ENCODE data around the gene TTLL1.

TTLL1 gene

DNA sequence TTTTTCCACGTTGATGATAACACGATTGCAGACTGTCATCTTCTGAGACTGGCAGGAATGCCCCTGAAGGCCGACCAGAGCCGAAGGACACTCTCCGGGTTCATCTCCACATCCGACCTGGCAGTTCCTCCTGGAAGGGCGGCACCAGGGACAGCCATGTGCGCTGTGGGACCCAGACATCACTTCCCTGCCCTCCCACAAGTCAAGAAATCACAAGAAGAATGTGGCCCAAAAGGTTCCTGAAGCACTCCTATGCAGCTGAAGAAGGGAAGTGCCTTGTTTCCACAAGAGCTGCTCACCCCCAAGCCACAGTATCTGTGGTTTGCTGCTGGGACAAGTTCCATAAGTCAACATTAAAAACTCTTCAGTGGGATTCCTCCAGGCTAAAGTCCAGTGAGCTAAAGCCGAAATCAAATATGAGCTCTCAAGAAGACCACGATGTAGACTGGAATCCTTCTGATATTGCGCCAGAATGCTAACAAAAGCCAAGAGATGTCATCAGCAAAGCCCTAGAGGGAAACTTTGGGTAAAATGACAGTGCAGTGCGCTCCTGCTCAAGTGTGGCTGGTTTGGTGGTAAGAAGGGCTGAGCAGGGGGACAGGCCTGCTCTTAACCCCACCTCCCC lies 95.4 kb downstream of the TTLL1 start:
- no peak overlapping the region for H3K4me3 ChIP-seq (replicated peaks; ENCODE audit: low read depth, low read length)
- TF ChIP-seq, protein P1, sequence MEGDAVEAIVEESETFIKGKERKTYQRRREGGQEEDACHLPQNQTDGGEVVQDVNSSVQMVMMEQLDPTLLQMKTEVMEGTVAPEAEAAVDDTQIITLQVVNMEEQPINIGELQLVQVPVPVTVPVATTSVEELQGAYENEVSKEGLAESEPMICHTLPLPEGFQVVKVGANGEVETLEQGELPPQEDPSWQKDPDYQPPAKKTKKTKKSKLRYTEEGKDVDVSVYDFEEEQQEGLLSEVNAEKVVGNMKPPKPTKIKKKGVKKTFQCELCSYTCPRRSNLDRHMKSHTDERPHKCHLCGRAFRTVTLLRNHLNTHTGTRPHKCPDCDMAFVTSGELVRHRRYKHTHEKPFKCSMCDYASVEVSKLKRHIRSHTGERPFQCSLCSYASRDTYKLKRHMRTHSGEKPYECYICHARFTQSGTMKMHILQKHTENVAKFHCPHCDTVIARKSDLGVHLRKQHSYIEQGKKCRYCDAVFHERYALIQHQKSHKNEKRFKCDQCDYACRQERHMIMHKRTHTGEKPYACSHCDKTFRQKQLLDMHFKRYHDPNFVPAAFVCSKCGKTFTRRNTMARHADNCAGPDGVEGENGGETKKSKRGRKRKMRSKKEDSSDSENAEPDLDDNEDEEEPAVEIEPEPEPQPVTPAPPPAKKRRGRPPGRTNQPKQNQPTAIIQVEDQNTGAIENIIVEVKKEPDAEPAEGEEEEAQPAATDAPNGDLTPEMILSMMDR (IDR thresholded peaks at IDR 0.05; ENCODE audit: insufficient read depth, low read length, poor library complexity, severe bottlenecking), result no peak
- no peaks in the 10 kb centered on the region for H3K27me3 ChIP-seq (replicated peaks; ENCODE audit: control insufficient read depth, insufficient read depth, low read length)
- H3K36me3 ChIP-seq (ENCODE audit: control insufficient read depth, insufficient read depth, low read length), result 0 out of 2 replicates have a peak, but pooled peaks cover 2% of the 10 kb centered on the region
- DNase-seq (ENCODE audit: extremely low read depth, insufficient read length), result no peak

DNA sequence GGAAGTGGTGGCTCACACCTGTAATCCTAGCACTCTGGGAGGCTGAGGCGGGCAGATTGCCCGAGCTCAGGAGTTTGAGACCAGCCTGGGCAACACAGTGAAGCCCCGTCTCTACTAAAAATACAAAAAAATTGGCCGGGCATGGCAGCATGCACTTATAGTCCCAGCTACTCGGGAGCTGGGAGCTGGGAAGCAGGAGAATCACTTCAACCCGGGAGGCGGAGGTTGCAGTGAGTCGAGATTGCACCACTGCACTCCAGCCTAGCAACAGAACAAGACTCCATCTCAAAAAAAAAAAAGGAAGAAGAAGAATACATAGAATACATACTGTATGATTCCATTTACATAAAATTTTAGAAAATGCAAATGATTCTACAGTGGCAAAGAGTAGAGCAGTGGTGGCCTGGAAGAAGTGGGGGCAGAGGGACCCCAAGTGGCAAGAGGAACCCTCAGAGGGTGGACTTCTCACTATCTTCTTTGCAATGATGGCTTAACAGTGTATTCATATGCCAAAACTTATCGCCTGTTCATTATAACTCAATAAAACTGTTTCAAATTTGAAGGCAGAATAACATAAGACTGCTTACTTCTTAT lies 96.2 kb downstream of the TTLL1 start:
- TF ChIP-seq, protein P1 (IDR thresholded peaks at IDR 0.05; ENCODE audit: insufficient read depth, low read length, poor library complexity, severe bottlenecking), result no peak
- no peak for DNase-seq (ENCODE audit: extremely low read depth, insufficient read length)
- H3K4me3 ChIP-seq (replicated peaks; ENCODE audit: low read depth, low read length), result no peak overlapping the region
- 0 out of 2 replicates have a peak, but pooled peaks cover 2% of the 10 kb centered on the region for H3K36me3 ChIP-seq (ENCODE audit: control insufficient read depth, insufficient read depth, low read length)
- H3K27me3 ChIP-seq (replicated peaks; ENCODE audit: control insufficient read depth, insufficient read depth, low read length), result no peaks in the 10 kb centered on the region

DNA sequence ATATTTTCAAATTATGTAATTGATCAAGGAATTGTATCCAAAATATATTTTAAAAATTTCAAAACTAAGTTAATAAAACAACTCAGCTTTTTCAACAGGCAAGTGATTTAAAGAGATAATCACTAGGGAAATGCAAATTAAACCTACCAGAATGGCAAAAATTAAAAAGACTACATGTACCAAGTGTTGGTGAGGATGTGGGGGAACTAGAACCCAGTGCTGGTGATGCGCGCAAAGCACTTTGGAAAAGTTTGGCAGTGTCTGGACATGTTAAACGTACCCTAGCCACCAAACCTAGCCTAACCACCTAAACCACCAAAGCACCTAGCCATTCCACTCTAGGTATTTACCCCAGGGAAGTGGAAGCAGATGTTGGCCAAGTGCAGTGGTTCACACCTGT lies 97.1 kb downstream of the TTLL1 start:
- DNase-seq (ENCODE audit: extremely low read depth, insufficient read length), result no peak
- Histone ChIP-seq H3K36me3 (ENCODE audit: control insufficient read depth, insufficient read depth, low read length) (0 out of 2 replicates have a peak, but pooled peaks cover 2% of the 10 kb centered on the region), H3K4me3 (replicated peaks; ENCODE audit: low read depth, low read length) (no peak overlapping the region), H3K27me3 (replicated peaks; ENCODE audit: control insufficient read depth, insufficient read depth, low read length) (no peaks in the 10 kb centered on the region)
- TF ChIP-seq, protein P1 (IDR thresholded peaks at IDR 0.05; ENCODE audit: insufficient read depth, low read length, poor library complexity, severe bottlenecking), result no peak

DNA sequence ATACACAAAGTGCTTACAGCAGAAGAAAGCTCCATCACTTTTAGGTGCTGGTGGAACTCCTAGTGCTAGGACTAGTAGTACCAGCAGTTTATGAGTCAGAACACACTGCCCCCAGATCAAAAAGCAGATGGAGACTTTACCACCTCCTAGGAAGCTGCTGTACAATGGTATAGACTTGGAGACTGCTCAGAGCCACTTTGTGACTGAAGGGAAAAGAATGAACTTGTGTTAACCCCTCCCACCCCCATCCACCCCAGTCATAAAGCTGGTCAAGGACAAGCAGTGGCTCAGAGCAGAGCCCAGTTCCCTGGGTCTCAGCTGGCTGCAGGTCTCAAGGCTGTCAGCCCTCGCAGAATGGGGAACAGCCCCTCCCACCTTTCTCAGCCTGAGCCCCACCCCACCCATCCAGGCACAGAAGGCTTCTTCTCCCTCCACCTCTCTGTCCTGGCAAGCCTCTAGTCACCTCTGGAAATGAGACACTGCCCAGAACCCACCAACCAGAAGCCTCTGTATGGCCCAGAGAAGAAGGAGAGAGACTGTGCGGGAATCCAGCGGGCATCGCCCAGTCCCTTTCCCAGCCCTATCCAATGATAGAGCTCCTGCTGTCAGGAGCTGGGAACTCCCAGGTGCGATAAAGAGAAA lies 98.1 kb downstream of the TTLL1 start:
- TF ChIP-seq, protein P1 (IDR thresholded peaks at IDR 0.05; ENCODE audit: insufficient read depth, low read length, poor library complexity, severe bottlenecking), result no peak
- no peaks in the 10 kb centered on the region for H3K27me3 ChIP-seq (replicated peaks; ENCODE audit: control insufficient read depth, insufficient read depth, low read length)
- H3K4me3 ChIP-seq (replicated peaks; ENCODE audit: low read depth, low read length), result no peak overlapping the region
- 0 out of 2 replicates have a peak, but pooled peaks cover 2% of the 10 kb centered on the region for H3K36me3 ChIP-seq (ENCODE audit: control insufficient read depth, insufficient read depth, low read length)
- DNase-seq (ENCODE audit: extremely low read depth, insufficient read length), result no peak

DNA sequence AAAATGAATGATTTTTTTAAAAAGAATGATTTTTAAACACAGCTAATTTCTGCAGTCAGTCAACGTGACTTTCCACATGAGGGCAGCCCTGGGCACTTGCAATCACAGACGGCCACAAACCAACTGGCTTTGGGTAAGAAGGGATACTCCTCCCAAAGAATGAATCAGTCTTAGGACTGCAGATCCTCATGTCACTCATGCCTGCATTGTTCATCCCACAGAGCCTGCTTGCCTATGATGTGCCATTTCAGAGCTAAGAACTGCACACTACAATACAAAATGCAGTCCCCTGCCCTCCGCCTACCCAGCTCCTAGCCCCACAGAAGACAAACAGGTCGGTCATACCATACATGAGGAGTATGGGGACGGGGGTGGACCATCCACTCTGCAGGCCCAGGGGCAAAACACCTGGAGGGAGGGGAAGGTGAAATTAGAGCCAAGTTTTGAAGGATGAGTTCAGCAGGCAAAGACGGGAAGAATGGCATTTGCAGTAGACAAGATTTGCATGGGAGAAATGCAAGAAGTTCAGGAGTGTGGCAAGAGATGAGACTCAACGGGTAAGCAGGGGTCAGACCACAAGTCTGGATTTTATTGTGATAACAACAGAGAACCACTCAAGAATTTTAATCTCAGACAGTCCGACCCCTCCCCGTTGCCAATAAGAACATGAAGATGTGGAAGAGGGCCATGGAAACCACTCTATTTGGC lies 98.9 kb downstream of the TTLL1 start:
- H3K27me3 ChIP-seq (replicated peaks; ENCODE audit: control insufficient read depth, insufficient read depth, low read length), result no peaks in the 10 kb centered on the region
- no peak for DNase-seq (ENCODE audit: extremely low read depth, insufficient read length)
- TF ChIP-seq, protein P1 (IDR thresholded peaks at IDR 0.05; ENCODE audit: insufficient read depth, low read length, poor library complexity, severe bottlenecking), result peak; percentile 9

More for the DNA sequence above, 98.9 kb downstream of the TTLL1 start:
- Histone ChIP-seq H3K4me3 (replicated peaks; ENCODE audit: low read depth, low read length) (no peak overlapping the region), H3K36me3 (ENCODE audit: control insufficient read depth, insufficient read depth, low read length) (0 out of 2 replicates have a peak, but pooled peaks cover 2% of the 10 kb centered on the region)
